Mammary epithelial cell (primary cell): ENCODE data around the gene ARID1B.

Source experiments
- EZH2 ChIP-seq: IDR thresholded peaks from 2 replicates; pipeline ENCODE4 v1.6.1; 2012; ENCODE audit warnings: low read length, inconsistent platforms, borderline replicate concordance
- TF ChIP-seq, protein P1 (sequence below), 2 donors: IDR thresholded peaks in 1 of 2; conservative IDR thresholded peaks in 1 of 2; 2 replicates each; pipeline ENCODE4 v1.5.1; 2011 to 2012; ENCODE audit warnings: inconsistent platforms in 2 of 2, low read length in 2 of 2, mild to moderate bottlenecking in 2 of 2, control low read depth in 1 of 2, low read depth in 1 of 2; ENCODE audit not compliant: insufficient read depth in 1 of 2; ENCODE audit errors: extremely low read depth in 1 of 2

DNA sequence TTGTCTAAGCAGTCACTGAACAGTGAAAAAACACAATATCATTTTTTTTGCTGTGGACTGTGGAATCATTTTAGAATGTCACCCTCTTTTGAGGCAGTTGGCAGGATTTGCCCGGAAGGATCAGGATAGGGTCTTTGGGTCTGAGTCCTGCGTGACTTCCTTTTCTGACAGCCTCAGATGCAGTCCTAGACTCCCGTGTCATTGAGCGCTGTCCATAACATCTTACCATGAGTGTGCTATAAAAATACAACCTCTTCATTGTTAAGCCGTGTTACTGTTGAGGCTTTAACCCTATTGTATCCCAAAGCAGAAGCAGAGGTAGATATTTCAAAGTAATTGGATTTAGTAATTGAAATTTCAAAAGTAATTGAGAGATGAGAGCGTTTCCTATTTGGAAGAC is 30.6 kb downstream of the ARID1B start:
- TF ChIP-seq, protein P1, sequence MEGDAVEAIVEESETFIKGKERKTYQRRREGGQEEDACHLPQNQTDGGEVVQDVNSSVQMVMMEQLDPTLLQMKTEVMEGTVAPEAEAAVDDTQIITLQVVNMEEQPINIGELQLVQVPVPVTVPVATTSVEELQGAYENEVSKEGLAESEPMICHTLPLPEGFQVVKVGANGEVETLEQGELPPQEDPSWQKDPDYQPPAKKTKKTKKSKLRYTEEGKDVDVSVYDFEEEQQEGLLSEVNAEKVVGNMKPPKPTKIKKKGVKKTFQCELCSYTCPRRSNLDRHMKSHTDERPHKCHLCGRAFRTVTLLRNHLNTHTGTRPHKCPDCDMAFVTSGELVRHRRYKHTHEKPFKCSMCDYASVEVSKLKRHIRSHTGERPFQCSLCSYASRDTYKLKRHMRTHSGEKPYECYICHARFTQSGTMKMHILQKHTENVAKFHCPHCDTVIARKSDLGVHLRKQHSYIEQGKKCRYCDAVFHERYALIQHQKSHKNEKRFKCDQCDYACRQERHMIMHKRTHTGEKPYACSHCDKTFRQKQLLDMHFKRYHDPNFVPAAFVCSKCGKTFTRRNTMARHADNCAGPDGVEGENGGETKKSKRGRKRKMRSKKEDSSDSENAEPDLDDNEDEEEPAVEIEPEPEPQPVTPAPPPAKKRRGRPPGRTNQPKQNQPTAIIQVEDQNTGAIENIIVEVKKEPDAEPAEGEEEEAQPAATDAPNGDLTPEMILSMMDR (conservative IDR thresholded peaks at IDR 0.05 in 1 of 2, IDR thresholded peaks at IDR 0.05 in 1 of 2; ENCODE audit: extremely low read depth in 1 of 2, insufficient read depth in 1 of 2, low read depth in 1 of 2, low read length in 2 of 2): no peak
- TF ChIP-seq EZH2: no peak
